Upper lobe of left lung (tissue), 6 donors: ENCODE results near the gene ICAM4. TPM values are rescaled to one million over a fixed set of nuclear protein-coding genes. Genes with fewer than 3 reads are reported as not detected.
A peak's percentile ranks its signal among the peaks of the same experiment; 100 is the strongest.

Experiments
- ATAC-seq, 2 donors: fragments of 200-7000 bp; cut with Tn5 transposase; one replicate each; pipeline ENCODE4 v1.9.1; 2022; ENCODE audit warnings: mild to moderate bottlenecking in 2 of 2, moderate library complexity in 2 of 2; ENCODE audit not compliant: low FRiP score in 2 of 2
- DNase-seq, 2 donors: peaks; one replicate each; pipeline ENCODE4 v3.0.0-alpha.2; 2019 to 2020
- H3K27ac ChIP-seq, 4 donors: fragments of 200-600 bp; sonication (generic); one replicate each; pipeline ENCODE4 v1.5.1; 2016 to 2019
- H3K27me3 ChIP-seq, 4 donors: fragments of 200-600 bp; sonication (generic); one replicate each; pipeline ENCODE4 v1.5.1; 2017 to 2019
- H3K36me3 ChIP-seq, 4 donors: fragments of 200-600 bp; sonication (generic); one replicate each; pipeline ENCODE4 v1.5.1; 2016 to 2019
- H3K4me1 ChIP-seq, 4 donors: fragments of 200-600 bp; sonication (generic); one replicate each; pipeline ENCODE4 v1.5.1; 2018 to 2019
- H3K4me3 ChIP-seq, 4 donors: fragments of 200-600 bp; sonication (generic); one replicate each; pipeline ENCODE4 v1.5.1; 2017 to 2019; ENCODE audit warnings: mild to moderate bottlenecking in 2 of 4, moderate library complexity in 1 of 4
- H3K9me3 ChIP-seq, 4 donors: fragments of 200-600 bp; sonication (generic); one replicate each; pipeline ENCODE4 v1.5.1; 2018 to 2019
- EP300 ChIP-seq, 4 donors: sonication (generic); formaldehyde crosslinking; IDR thresholded peaks; one replicate each; pipeline ENCODE4 v1.5.1; 2017; ENCODE audit warnings: antibody characterized with exemption in 4 of 4, control low read depth in 2 of 4
- POLR2A ChIP-seq, 4 donors: fragments of 450-650 bp; IDR thresholded peaks; one replicate each; pipeline ENCODE4 v1.5.1; 2016 to 2017; ENCODE audit warnings: antibody characterized with exemption in 4 of 4, mild to moderate bottlenecking in 2 of 4
- POLR2AphosphoS5 ChIP-seq, 2 donors: sonication (generic); formaldehyde crosslinking; IDR thresholded peaks; one replicate each; pipeline ENCODE4 v1.5.1; 2017; ENCODE audit warnings: antibody characterized with exemption in 2 of 2
- WGBS, 2 donors: methylation state at CpG; one replicate each; pipeline ENCODE4 v1.1.5; 2017 to 2018; 5-methylcytosine and 5-hydroxymethylcytosine counted together
- total RNA-seq, 6 donors: library from RNA; depleted of rRNA in 4 of 6; stranded (reverse); fragments of >200 nt in 4 of 6; gene quantifications; one replicate each; pipeline versions ENCODE4 v1.1.0 to v1.2.1, GENCODE V29; 2016 to 2021
- TF ChIP-seq, protein P1 (sequence below), 6 experiments: fragments of 450-650 bp in 4 of 6; fragments of 200-600 bp in 2 of 6; sonication (generic) in 2 of 6; IDR thresholded peaks; one replicate each; pipeline ENCODE4 v1.5.1; 2016 to 2019; ENCODE audit warnings: antibody characterized with exemption in 6 of 6
- donor health status: DM: no; HTN: no; CAD: no; lungs with moderate emphysema.
- donor health status: DM: no; HTN: yes; CAD: no; lungs with severe emphysema.

ICAM4 gene
- total RNA-seq, 6 donors from 2014 or later, result 6.3 to 24.3 (median 12.0) TPM

GRCh38 chr19:10289836-10290356 lies 3.1 kb downstream of the ICAM4 start, which contains the start of gene ICAM5:
Gene ICAM5 (plus strand): TSS chr19:10289952. CDS start chr19:10290044, 92 bp downstream.
- H3K27me3 ChIP-seq, result peaks cover 0 to 37% (median 19%) of the 10 kb centered on the region in 4 donors
- TF ChIP-seq, protein P1, sequence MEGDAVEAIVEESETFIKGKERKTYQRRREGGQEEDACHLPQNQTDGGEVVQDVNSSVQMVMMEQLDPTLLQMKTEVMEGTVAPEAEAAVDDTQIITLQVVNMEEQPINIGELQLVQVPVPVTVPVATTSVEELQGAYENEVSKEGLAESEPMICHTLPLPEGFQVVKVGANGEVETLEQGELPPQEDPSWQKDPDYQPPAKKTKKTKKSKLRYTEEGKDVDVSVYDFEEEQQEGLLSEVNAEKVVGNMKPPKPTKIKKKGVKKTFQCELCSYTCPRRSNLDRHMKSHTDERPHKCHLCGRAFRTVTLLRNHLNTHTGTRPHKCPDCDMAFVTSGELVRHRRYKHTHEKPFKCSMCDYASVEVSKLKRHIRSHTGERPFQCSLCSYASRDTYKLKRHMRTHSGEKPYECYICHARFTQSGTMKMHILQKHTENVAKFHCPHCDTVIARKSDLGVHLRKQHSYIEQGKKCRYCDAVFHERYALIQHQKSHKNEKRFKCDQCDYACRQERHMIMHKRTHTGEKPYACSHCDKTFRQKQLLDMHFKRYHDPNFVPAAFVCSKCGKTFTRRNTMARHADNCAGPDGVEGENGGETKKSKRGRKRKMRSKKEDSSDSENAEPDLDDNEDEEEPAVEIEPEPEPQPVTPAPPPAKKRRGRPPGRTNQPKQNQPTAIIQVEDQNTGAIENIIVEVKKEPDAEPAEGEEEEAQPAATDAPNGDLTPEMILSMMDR (IDR thresholded peaks at IDR 0.05), result no peak
- TF ChIP-seq POLR2A (IDR thresholded peaks at IDR 0.05) (no peak), POLR2AphosphoS5 (IDR thresholded peaks at IDR 0.05) (no peak), EP300 (IDR thresholded peaks at IDR 0.05) (no peak)
- DNase-seq (peak in 1 of 2 donors; percentile 93), ATAC-seq (no peak)
- H3K36me3 ChIP-seq, result peaks cover 6 to 14% (median 12%) of the 10 kb centered on the region in 4 donors
- H3K27ac ChIP-seq, result peak within 1 kb of the TSS; percentile 28 to 82 (median 66)
- no peaks in the 10 kb centered on the region for H3K9me3 ChIP-seq
- WGBS, 2 donors, result 1 to 4% methylated on average over 18 to 32 of the region's 45 CpGs
- peak within 1 kb of the TSS; percentile 13 to 64 (median 46) for H3K4me3 ChIP-seq
- H3K4me1 ChIP-seq, result peaks cover 94 to 100% (median 98%) of the 10 kb centered on the region in 4 donors

DNA sequence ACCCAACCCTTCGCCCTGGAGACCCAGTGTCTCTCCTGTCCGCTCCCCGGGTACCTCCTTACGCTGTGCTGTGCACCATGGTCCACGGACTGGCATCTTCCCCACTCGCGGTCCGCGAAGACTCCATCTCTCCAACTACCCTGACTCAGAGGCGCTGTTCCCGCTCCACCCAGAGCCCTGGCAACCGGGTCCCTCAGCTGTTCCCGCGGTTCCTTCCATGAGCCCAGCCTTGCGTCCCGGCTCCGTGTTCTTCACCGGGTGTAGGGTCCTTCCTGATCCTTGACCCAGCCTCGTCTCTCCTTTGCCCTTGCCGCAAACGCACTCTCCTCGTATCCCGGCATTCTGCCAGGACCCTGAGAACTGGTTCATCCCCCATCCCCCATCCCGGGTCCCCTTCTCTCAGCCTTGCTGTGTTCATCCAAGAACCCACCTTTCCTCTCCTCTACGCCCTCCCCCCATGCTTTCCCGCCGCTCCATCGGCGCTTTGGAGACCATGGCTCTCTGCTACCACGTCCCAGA lies 3.7 kb downstream of the ICAM4 start:
- DNase-seq, result peak in 1 of 2 donors; percentile 65
- no peaks in the 10 kb centered on the region for H3K9me3 ChIP-seq
- H3K27ac ChIP-seq, result peak overlapping the region in 3 of 4 donors; percentile 64 to 82 (median 69)
- H3K36me3 ChIP-seq, result peaks cover under 1 to 9% (median 7%) of the 10 kb centered on the region in 4 donors
- H3K27me3 ChIP-seq, result peaks cover 0 to 42% (median 21%) of the 10 kb centered on the region in 4 donors
- TF ChIP-seq EP300 (IDR thresholded peaks at IDR 0.05) (no peak), POLR2A (IDR thresholded peaks at IDR 0.05) (no peak), POLR2AphosphoS5 (IDR thresholded peaks at IDR 0.05) (no peak)
- TF ChIP-seq, protein P1 (IDR thresholded peaks at IDR 0.05), result no peak
- H3K4me3 ChIP-seq, result peak overlapping the region in 3 of 4 donors; percentile 39 to 64 (median 54)
- H3K4me1 ChIP-seq, result peaks cover 94 to 100% (median 98%) of the 10 kb centered on the region in 4 donors
- WGBS, 2 donors, result 2% methylated on average over 30 of the region's 30 CpGs
- ATAC-seq, result peak in 1 of 2 donors; percentile 5

DNA sequence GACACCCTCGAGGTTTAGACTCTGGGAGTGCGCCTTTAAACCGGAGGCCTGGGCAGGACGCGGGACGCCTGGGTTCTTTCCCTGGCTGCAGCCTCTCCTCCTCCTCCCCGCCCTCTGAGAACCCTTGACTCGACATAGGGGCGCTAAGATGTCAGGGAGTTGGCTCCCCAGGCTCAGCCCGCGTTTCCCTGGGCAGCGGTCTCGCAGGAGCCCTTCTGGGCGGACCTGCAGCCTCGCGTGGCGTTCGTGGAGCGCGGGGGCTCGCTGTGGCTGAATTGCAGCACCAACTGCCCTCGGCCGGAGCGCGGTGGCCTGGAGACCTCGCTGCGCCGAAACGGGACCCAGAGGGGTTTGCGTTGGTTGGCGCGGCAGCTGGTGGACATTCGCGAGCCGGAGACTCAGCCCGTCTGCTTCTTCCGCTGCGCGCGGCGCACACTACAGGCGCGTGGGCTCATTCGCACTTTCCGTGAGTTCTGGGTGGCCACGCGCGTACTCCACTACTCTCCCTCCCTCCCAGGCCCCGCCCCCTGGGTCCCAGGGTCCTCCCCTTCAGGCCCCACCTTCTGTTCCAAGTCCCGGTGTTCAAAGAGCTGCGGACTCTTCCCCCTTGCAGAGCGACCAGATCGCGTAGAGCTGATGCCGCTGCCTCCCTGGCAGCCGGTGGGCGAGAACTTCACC lies 4.3 kb downstream of the ICAM4 start:
- H3K9me3 ChIP-seq, result no peaks in the 10 kb centered on the region
- H3K4me3 ChIP-seq, result peak overlapping the region; percentile 14 to 64 (median 46)
- H3K36me3 ChIP-seq, result peaks cover 0 to 3% (median under 1%) of the 10 kb centered on the region in 4 donors
- DNase-seq, result peak; percentile 81 to 92
- TF ChIP-seq POLR2AphosphoS5 (IDR thresholded peaks at IDR 0.05) (peak in 1 of 2 donors; percentile 59), POLR2A (IDR thresholded peaks at IDR 0.05) (peak in 3 of 4 donors; percentile 45 to 72 (median 52)), EP300 (IDR thresholded peaks at IDR 0.05) (no peak)
- TF ChIP-seq, protein P1 (IDR thresholded peaks at IDR 0.05), result no peak
- H3K4me1 ChIP-seq, result peaks cover 92 to 100% (median 98%) of the 10 kb centered on the region in 4 donors
- WGBS, 2 donors, result 2% methylated on average over 19 to 33 of the region's 57 CpGs
- H3K27ac ChIP-seq, result peak overlapping the region; percentile 37 to 82 (median 66)
- peak; percentile 5 to 53 for ATAC-seq
- peaks cover 0 to 47% (median 22%) of the 10 kb centered on the region in 4 donors for H3K27me3 ChIP-seq

DNA sequence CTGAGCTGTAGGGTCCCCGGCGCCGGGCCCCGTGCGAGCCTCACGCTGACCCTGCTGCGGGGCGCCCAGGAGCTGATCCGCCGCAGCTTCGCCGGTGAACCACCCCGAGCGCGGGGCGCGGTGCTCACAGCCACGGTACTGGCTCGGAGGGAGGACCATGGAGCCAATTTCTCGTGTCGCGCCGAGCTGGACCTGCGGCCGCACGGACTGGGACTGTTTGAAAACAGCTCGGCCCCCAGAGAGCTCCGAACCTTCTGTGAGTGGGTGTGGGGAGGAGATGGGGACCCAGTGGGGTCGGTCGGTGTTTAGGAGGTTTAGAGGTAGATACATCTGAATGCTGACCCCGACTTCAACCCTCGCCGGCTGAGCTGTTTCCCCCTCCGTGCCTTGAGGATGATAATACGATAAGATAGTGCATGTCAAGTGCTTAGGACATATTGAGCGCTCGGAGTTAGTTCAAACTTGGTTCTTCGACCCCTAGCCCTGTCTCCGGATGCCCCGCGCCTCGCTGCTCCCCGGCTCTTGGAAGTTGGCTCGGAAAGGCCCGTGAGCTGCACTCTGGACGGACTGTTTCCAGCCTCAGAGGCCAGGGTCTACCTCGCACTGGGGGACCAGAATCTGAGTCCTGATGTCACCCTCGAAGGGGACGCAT lies 4.9 kb downstream of the ICAM4 start:
- peak in 1 of 2 donors; percentile 91 for DNase-seq
- Histone ChIP-seq H3K27me3 (peaks cover 0 to 50% (median 23%) of the 10 kb centered on the region in 4 donors), H3K4me3 (peak overlapping the region in 3 of 4 donors; percentile 39 to 64 (median 54)), H3K4me1 (peaks cover 88 to 96% (median 93%) of the 10 kb centered on the region in 4 donors), H3K9me3 (no peaks in the 10 kb centered on the region), H3K36me3 (no peaks in the 10 kb centered on the region), H3K27ac (peak overlapping the region; percentile 37 to 82 (median 66))
- TF ChIP-seq, protein P1 (IDR thresholded peaks at IDR 0.05), result no peak
- TF ChIP-seq EP300 (IDR thresholded peaks at IDR 0.05) (no peak), POLR2A (IDR thresholded peaks at IDR 0.05) (no peak), POLR2AphosphoS5 (IDR thresholded peaks at IDR 0.05) (no peak)
- ATAC-seq, result peak in 1 of 2 donors; percentile 5
- 1 to 6% methylated on average over 19 to 49 of the region's 49 CpGs for WGBS, 2 donors
